WTC11 (cell line): Measurements from ENCODE around the gene ALOX15. TPM values are rescaled to one million over a fixed set of nuclear protein-coding genes. Genes with fewer than 3 reads are reported as not detected.
"Not testable (repeated sequence)": the region's sequence is repeated elsewhere in the genome, so short reads cannot be mapped to it uniquely, and the experiment has no call there.

Experiments
- ATAC-seq: fragments of 200-7000 bp; cut with Tn5 transposase; 2 replicates; pipeline ENCODE4 v1.10.0; 2021; ENCODE audit warnings: mild to moderate bottlenecking, moderate library complexity
- Bru-seq: library from RNA; stranded (reverse); fragments of 400-500 nt; gene quantifications from one replicate; lab custom pipeline; 2021; lab: Mats Ljungman, UMichigan
- CTCF ChIA-PET: fragments of 300-600 bp; sonication (Branson Sonifier 250); formaldehyde crosslinking; loops from one replicate; lab custom pipeline; 2021; ENCODE audit warnings: antibody characterized with exemption; lab: Charles Lee
- POLR2A ChIA-PET: fragments of 350-600 bp; sonication (Branson Sonifier 250); formaldehyde crosslinking; loops from one replicate; lab custom pipeline; 2021; ENCODE audit warnings: antibody characterized with exemption; lab: Charles Lee
- DNase-seq: peaks from one replicate; pipeline ENCODE4 v3.0.0; 2021; ENCODE audit warnings: low spot score
- H3K27ac Mint-ChIP-seq: 2 replicates; pipeline ENCODE4 v1.8.0; 2021; ENCODE audit warnings: mixed read lengths
- H3K27me3 Mint-ChIP-seq: 2 replicates; pipeline ENCODE4 v1.8.0; 2021; ENCODE audit warnings: low read depth, mild to moderate bottlenecking, moderate library complexity, mixed read lengths
- H3K36me3 Mint-ChIP-seq: 2 replicates; pipeline ENCODE4 v1.8.0; 2021; ENCODE audit warnings: mixed read lengths
- H3K4me1 Mint-ChIP-seq: 2 replicates; pipeline ENCODE4 v1.8.0; 2022; ENCODE audit warnings: mixed read lengths
- H3K4me3 Mint-ChIP-seq: 2 replicates; pipeline ENCODE4 v1.8.0; 2021; ENCODE audit warnings: mild to moderate bottlenecking, moderate library complexity, mixed read lengths
- H3K9me3 Mint-ChIP-seq: 2 replicates; pipeline ENCODE4 v1.8.0; 2021; ENCODE audit warnings: mixed read lengths
- AR ChIP-seq: fragments of 250-450 bp; sonication (Bioruptor Pico); IDR thresholded peaks from 2 replicates; pipeline ENCODE4 v1.9.0; 2021; ENCODE audit warnings: mild to moderate bottlenecking
- CBFB ChIP-seq: sonication (generic); formaldehyde crosslinking; IDR thresholded peaks from 2 replicates; pipeline ENCODE4 v1.8.1; 2022; ENCODE audit warnings: mild to moderate bottlenecking, low read depth, missing genetic modification reagents
- CREB1 ChIP-seq: sonication (generic); formaldehyde crosslinking; IDR thresholded peaks from 2 replicates; pipeline ENCODE4 v1.8.0; 2023; ENCODE audit warnings: mild to moderate bottlenecking, missing genetic modification reagents
- CTCF ChIP-seq: fragments of 200-600 bp; IDR thresholded peaks from 2 replicates; pipeline ENCODE4 v1.8.0; 2022; ENCODE audit warnings: antibody characterized with exemption
- ETV6 ChIP-seq: sonication (generic); formaldehyde crosslinking; IDR thresholded peaks from 2 replicates; pipeline ENCODE4 v1.8.1; 2022; ENCODE audit warnings: mild to moderate bottlenecking, missing genetic modification reagents
- FOXP4 ChIP-seq: sonication (generic); formaldehyde crosslinking; IDR thresholded peaks from 2 replicates; pipeline ENCODE4 v1.8.0; 2022; ENCODE audit warnings: mild to moderate bottlenecking, missing genetic modification reagents
- NFYB ChIP-seq: sonication (generic); formaldehyde crosslinking; conservative IDR thresholded peaks from 2 replicates; pipeline ENCODE4 v1.8.0; 2022; ENCODE audit warnings: low read depth, missing genetic modification reagents
- RELA ChIP-seq: sonication (generic); formaldehyde crosslinking; IDR thresholded peaks from 2 replicates; pipeline ENCODE4 v1.8.1; 2022; ENCODE audit warnings: missing genetic modification reagents, mild to moderate bottlenecking, borderline replicate concordance
- SOX15 ChIP-seq: fragments of 250-450 bp; sonication (Bioruptor Pico); IDR thresholded peaks from 2 replicates; pipeline ENCODE4 v1.9.0; 2021; ENCODE audit warnings: mild to moderate bottlenecking
- SP1 ChIP-seq: sonication (generic); formaldehyde crosslinking; conservative IDR thresholded peaks from 2 replicates; pipeline ENCODE4 v1.8.1; 2022; ENCODE audit warnings: missing genetic modification reagents
- ZNF121 ChIP-seq: sonication (generic); formaldehyde crosslinking; IDR thresholded peaks from 2 replicates; pipeline ENCODE4 v1.8.0; 2023; ENCODE audit warnings: missing genetic modification reagents
- ZNF281 ChIP-seq: sonication (generic); formaldehyde crosslinking; IDR thresholded peaks from 2 replicates; pipeline ENCODE4 v1.8.0; 2023; ENCODE audit warnings: mild to moderate bottlenecking, missing genetic modification reagents
- ZNF425 ChIP-seq: fragments of 250-450 bp; sonication (Bioruptor Pico); conservative IDR thresholded peaks from 2 replicates; pipeline ENCODE4 v1.9.0; 2021; ENCODE audit warnings: mild to moderate bottlenecking
- long read RNA-seq, 3 experiments: library from RNA in 1 of 3; library from capped mRNA in 1 of 3; library from polyadenylated mRNA in 1 of 3; unstranded in 2 of 3; stranded (forward) in 1 of 3; transcript quantifications; one replicate each; pipeline ENCODE4 v2.0.0, GENCODE V29; 2021
- total RNA-seq: library from RNA; stranded (reverse); gene quantifications from 3 replicates; pipeline ENCODE4 v1.2.3, GENCODE V29; 2021

Gene ALOX15
- total RNA-seq = 0.32 to 0.82 TPM (median 0.50 TPM) in 3 replicates
- Bru-seq, nascent RNA = percentile 14 among the genes with signal in this experiment
- long read RNA-seq, experiment 1, partial matches to known transcripts = 1 of 2 reads
- long read RNA-seq, experiment 1, other reads (novel, unspliced or antisense) = 0 of 2 reads
- long read RNA-seq, experiment 2 = 0 reads
- long read RNA-seq, experiment 3 = 0 reads

GRCh38 chr17:4641297-4642195 is at the start of gene ALOX15:
Gene ALOX15 (minus strand): TSS chr17:4641678. CDS start chr17:4641651, 27 bp downstream.
- Mint-ChIP-seq H3K36me3 (no peaks in the 10 kb centered on the region), H3K27ac (no peak within 1 kb of the TSS), H3K27me3 (peaks cover 88% of the 10 kb centered on the region), H3K9me3 (peaks cover 6% of the 10 kb centered on the region), H3K4me3 (peak within 1 kb of the TSS; percentile 80), H3K4me1 (peaks cover 37% of the 10 kb centered on the region)
- peak; percentile 50 for DNase-seq
- ChIA-PET CTCF (interaction anchor here (0.6 to 1.3 kb wide), 7 partner anchors 10 to 278 kb away, joined by 3 to 6 read pairs (median 4); partner anchors contain the start of gene ARRB2), POLR2A (interaction anchor here (1.0 kb wide), 1 partner anchor 24 kb away, joined by 3 read pairs; no protein-coding TSS in a partner anchor)
- 0 out of 2 replicates have a peak, but pooled peaks have one; percentile 44 for TF ChIP-seq ETV6
- TF ChIP-seq ZNF425 (CRISPR knock-in tag) = no peak
- 0 out of 2 replicates have a peak, but pooled peaks have one; percentile 9 for TF ChIP-seq FOXP4 (CRISPR knock-in tag)
- TF ChIP-seq NFYB = no peak
- TF ChIP-seq CBFB (CRISPR knock-in tag) = no peak
- TF ChIP-seq ZNF121 = peak; percentile 75; the same call in 1 of the 2 replicates
- peak; percentile 12 for ATAC-seq

- DNase-seq (no peak), ATAC-seq (no peak; the same call in 1 of the 2 replicates)
- TF ChIP-seq SP1 (CRISPR knock-in tag) (no peak), CREB1 (CRISPR knock-in tag) (no peak), ZNF121 (no peak), CTCF (no peak), SOX15 (CRISPR knock-in tag) (no peak), RELA (CRISPR knock-in tag) (no peak), AR (CRISPR knock-in tag) (no peak), ZNF281 (no peak)
- Mint-ChIP-seq H3K27me3 (no peaks in the 10 kb centered on the region), H3K9me3 (0 out of 2 replicates have a peak, but pooled peaks cover 4% of the 10 kb centered on the region), H3K4me1 (no peaks in the 10 kb centered on the region), H3K36me3 (peaks cover 53% of the 10 kb centered on the region), H3K27ac (no peak overlapping the region), H3K4me3 (no peak overlapping the region)
- CTCF ChIA-PET = no interaction called here
- POLR2A ChIA-PET = interaction anchor here (0.7 kb wide), 1 partner anchor 114 kb away, joined by 3 read pairs; no protein-coding TSS in a partner anchor
Observed at GRCh38 chr17:4690745-4691144, 49.3 kb upstream of the ALOX15 start.

- peaks cover 60% of the 10 kb centered on the region for H3K36me3 Mint-ChIP-seq
- H3K9me3 Mint-ChIP-seq, H3K4me1 Mint-ChIP-seq, H3K27ac Mint-ChIP-seq, CTCF ChIA-PET, ATAC-seq, DNase-seq, H3K4me3 Mint-ChIP-seq, H3K27me3 Mint-ChIP-seq, POLR2A ChIA-PET: not testable (repeated sequence)
Observed at GRCh38 chr17:4689872-4690271, 48.4 kb upstream of the ALOX15 start.

GRCh38 chr17:4683739-4684138 is 42.3 kb upstream of the ALOX15 start:
- DNase-seq, H3K27ac Mint-ChIP-seq, H3K27me3 Mint-ChIP-seq, ATAC-seq, POLR2A ChIA-PET, H3K4me1 Mint-ChIP-seq, H3K9me3 Mint-ChIP-seq, H3K4me3 Mint-ChIP-seq, CTCF ChIA-PET: not testable (repeated sequence)
- H3K36me3 Mint-ChIP-seq = peaks cover 81% of the 10 kb centered on the region
